ENCODE measurements around the gene LAMB3.

The LAMB3 gene

GRCh38 chr1:209661071-209661470, 8.8 kb upstream of the LAMB3 start:
- no peak for DNase-seq (ENCODE audit: low read depth)

GRCh38 chr1:209659909-209660308, 7.7 kb upstream of the LAMB3 start:
- DNase-seq (ENCODE audit: low read depth) = no peak

GRCh38 chr1:209657918-209658317, 5.7 kb upstream of the LAMB3 start:
- DNase-seq (ENCODE audit: low read depth) = no peak

- peak; percentile 64 for DNase-seq (ENCODE audit: low read depth)
Observed at GRCh38 chr1:209657140-209657879, 5.1 kb upstream of the LAMB3 start.

GRCh38 chr1:209655411-209656231, 3.4 kb upstream of the LAMB3 start:
- no peak for DNase-seq (ENCODE audit: low read depth)

- no peak for DNase-seq (ENCODE audit: low read depth)
Observed at GRCh38 chr1:209653915-209654351, 1.7 kb upstream of the LAMB3 start.

- DNase-seq (ENCODE audit: low read depth) = no peak
Observed at GRCh38 chr1:209652873-209653401, 712 bp upstream of the LAMB3 start.

- no peak for DNase-seq (ENCODE audit: low read depth)
Observed at GRCh38 chr1:209651138-209651587, 1.1 kb downstream of the LAMB3 start.

- DNase-seq (ENCODE audit: low read depth) = no peak
Observed at GRCh38 chr1:209650454-209650853, 1.8 kb downstream of the LAMB3 start.

- DNase-seq (ENCODE audit: low read depth) = peak; percentile 78
Observed at GRCh38 chr1:209648931-209649776, 3.1 kb downstream of the LAMB3 start.

- DNase-seq (ENCODE audit: low read depth) = no peak
Observed at GRCh38 chr1:209648346-209648745, 3.9 kb downstream of the LAMB3 start.

GRCh38 chr1:209647156-209647555, 5.1 kb downstream of the LAMB3 start:
- no peak for DNase-seq (ENCODE audit: low read depth)

GRCh38 chr1:209646558-209646957, 5.7 kb downstream of the LAMB3 start:
- DNase-seq (ENCODE audit: low read depth) = no peak

- no peak for DNase-seq (ENCODE audit: low read depth)
Observed at GRCh38 chr1:209645574-209646452, 6.4 kb downstream of the LAMB3 start.

- no peak for DNase-seq (ENCODE audit: low read depth)
Observed at GRCh38 chr1:209643285-209644020, 8.8 kb downstream of the LAMB3 start.

GRCh38 chr1:209642816-209643215, 9.4 kb downstream of the LAMB3 start:
- DNase-seq (ENCODE audit: low read depth) = no peak

GRCh38 chr1:209641832-209642172, 10.4 kb downstream of the LAMB3 start:
- DNase-seq (ENCODE audit: low read depth) = no peak

- no peak for DNase-seq (ENCODE audit: low read depth)
Observed at GRCh38 chr1:209635850-209636249, 16.4 kb downstream of the LAMB3 start.

- no peak for DNase-seq (ENCODE audit: low read depth)
Observed at GRCh38 chr1:209634005-209634737, 18.1 kb downstream of the LAMB3 start.

Data from GM04503 (cell line).